ENCODE measurements around the gene DDAH1. TPM values are rescaled to one million over a fixed set of nuclear protein-coding genes. Genes with fewer than 3 reads are reported as not detected.

The DDAH1 gene
- total RNA-seq, 1 experiment from 2014 or later = 36.3 TPM

DNA sequence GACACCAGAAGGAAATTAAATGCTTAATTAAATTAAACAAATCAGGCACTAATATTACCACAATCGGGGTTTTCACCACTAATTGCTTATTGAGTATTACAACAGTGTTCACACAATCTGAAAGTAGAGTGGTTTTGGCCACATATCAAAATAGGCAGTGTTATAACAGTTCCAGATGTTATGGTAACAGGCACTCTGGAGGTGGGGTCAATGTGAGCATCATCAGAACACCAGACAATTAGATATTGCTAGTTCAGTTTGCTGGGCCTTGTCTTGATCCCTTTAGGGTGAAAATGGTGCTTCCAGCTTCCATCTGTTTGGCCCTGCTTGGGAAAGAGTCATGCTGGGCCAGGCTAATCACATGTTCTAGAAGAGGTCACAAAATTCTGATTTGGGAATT, 14.5 kb upstream of the DDAH1 start:
- Histone ChIP-seq H3K4ac (ENCODE audit: low read depth, low read length) (no peak overlapping the region), H4K8ac (replicated peaks; ENCODE audit: insufficient read length, low read depth, low read length) (no peak overlapping the region), H2BK20ac (ENCODE audit: low read depth, low read length, poor library complexity, severe bottlenecking) (no peak overlapping the region), H3K18ac (ENCODE audit: insufficient read length, low read depth, low read length) (no peak overlapping the region), H2BK12ac (ENCODE audit: insufficient read length, low read depth, low read length) (no peak overlapping the region), H3K27ac (ENCODE audit: insufficient read length, low read depth, low read length) (no peak overlapping the region), H3K56ac (ENCODE audit: insufficient read length, low read depth, low read length) (no peak overlapping the region), H2AK5ac (ENCODE audit: insufficient read length, low read length) (no peak overlapping the region), H2BK15ac (ENCODE audit: low read depth, low read length) (no peak overlapping the region), H3K27me3 (ENCODE audit: insufficient read depth, low read length) (no peaks in the 10 kb centered on the region), H3K9me3 (ENCODE audit: control insufficient read depth, low read depth, low read length) (no peaks in the 10 kb centered on the region), H3K4me2 (ENCODE audit: insufficient read depth, insufficient read length, low read length) (no peak overlapping the region), H3T11ph (ENCODE audit: low read length) (no peak overlapping the region), H2BK5ac (ENCODE audit: insufficient read length, low read length) (no peak overlapping the region), H2BK120ac (ENCODE audit: low read depth, low read length, poor library complexity, severe bottlenecking) (no peak overlapping the region), H3K79me2 (ENCODE audit: insufficient read depth, low read length) (no peaks in the 10 kb centered on the region), H4K91ac (ENCODE audit: insufficient read length, low read depth, low read length) (no peak overlapping the region), H3K14ac (ENCODE audit: insufficient read depth, low read length) (no peak overlapping the region), H4K5ac (ENCODE audit: insufficient read length, low read depth, low read length) (no peak overlapping the region), H3K79me1 (ENCODE audit: insufficient read depth, low read depth, low read length, poor library complexity, severe bottlenecking) (no peaks in the 10 kb centered on the region), H3K4me1 (ENCODE audit: insufficient read depth, low read length) (no peaks in the 10 kb centered on the region), H2AFZ (ENCODE audit: low read length) (no peak overlapping the region), H3K9ac (ENCODE audit: extremely low read depth, insufficient read length, low read length) (no peak overlapping the region), H3K23ac (ENCODE audit: insufficient read length, low read depth, low read length) (no peak overlapping the region), H3K23me2 (ENCODE audit: insufficient read length, low read depth, low read length, poor library complexity, severe bottlenecking) (no peaks in the 10 kb centered on the region), H4K20me1 (ENCODE audit: control insufficient read depth, insufficient read depth, insufficient read length) (no peaks in the 10 kb centered on the region)
- Mint-ChIP-seq H3K36me3 (ENCODE audit: insufficient read depth in 1 of 3, low read depth in 3 of 3) (no peaks in the 10 kb centered on the region), H3K27ac (no peak overlapping the region), H3K27me3 (ENCODE audit: low read depth) (no peaks in the 10 kb centered on the region), H3K4me3 (no peak overlapping the region), H3K9me3 (no peaks in the 10 kb centered on the region), H3K4me1 (peaks cover under 1% of the 10 kb centered on the region in 2 experiments)
- WGBS (ENCODE audit: extremely low coverage, insufficient read length, low lambda C conversion rate) = no CpG with 5 or more reads among the region's 1 CpG
- TF ChIP-seq, protein P1, sequence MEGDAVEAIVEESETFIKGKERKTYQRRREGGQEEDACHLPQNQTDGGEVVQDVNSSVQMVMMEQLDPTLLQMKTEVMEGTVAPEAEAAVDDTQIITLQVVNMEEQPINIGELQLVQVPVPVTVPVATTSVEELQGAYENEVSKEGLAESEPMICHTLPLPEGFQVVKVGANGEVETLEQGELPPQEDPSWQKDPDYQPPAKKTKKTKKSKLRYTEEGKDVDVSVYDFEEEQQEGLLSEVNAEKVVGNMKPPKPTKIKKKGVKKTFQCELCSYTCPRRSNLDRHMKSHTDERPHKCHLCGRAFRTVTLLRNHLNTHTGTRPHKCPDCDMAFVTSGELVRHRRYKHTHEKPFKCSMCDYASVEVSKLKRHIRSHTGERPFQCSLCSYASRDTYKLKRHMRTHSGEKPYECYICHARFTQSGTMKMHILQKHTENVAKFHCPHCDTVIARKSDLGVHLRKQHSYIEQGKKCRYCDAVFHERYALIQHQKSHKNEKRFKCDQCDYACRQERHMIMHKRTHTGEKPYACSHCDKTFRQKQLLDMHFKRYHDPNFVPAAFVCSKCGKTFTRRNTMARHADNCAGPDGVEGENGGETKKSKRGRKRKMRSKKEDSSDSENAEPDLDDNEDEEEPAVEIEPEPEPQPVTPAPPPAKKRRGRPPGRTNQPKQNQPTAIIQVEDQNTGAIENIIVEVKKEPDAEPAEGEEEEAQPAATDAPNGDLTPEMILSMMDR (conservative IDR thresholded peaks at IDR 0.05) = no peak
- no peak for DNase-seq

Data from H9 (cell line).